NCI-H460 (cell line): ENCODE results near the gene VSTM1. TPM values are rescaled to one million over a fixed set of nuclear protein-coding genes. Genes with fewer than 3 reads are reported as not detected.
"Not testable (repeated sequence)": the region's sequence is repeated elsewhere in the genome, so short reads cannot be mapped to it uniquely, and the experiment has no call there.

Source experiments
- DNase-seq: peaks from one replicate; pipeline ENCODE4 v3.0.0-alpha.2; 2016; ENCODE audit warnings: low read depth; ENCODE audit errors: extremely low read depth
- total RNA-seq: library from RNA; depleted of rRNA; stranded (reverse); fragments of >200 nt; shearing (Covaris generic); gene quantifications from 2 replicates; pipeline ENCODE4 v1.2.3, GENCODE V29; 2014

VSTM1 gene
- total RNA-seq, 1 experiment from 2014 or later, result not detected

DNA sequence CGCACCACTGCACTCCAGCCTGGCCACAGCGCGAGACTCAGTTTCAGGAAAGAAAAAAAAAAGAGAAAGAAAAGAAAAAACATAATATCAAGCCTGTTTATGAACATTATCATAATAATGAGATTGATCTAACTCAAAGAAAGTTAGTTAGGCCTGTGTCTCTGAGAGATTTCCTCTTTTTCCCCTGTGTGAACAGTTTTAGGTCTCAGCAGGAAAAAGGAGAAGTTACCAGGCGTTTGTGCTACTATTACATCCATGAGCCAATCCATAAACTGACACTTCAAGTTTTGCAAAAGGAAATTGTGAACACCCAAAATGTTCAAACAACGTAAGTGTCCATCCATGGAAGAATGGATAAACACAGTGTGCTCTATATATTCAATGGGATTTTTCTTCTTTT lies 13.6 kb upstream of the VSTM1 start:
- no peak for DNase-seq

DNA sequence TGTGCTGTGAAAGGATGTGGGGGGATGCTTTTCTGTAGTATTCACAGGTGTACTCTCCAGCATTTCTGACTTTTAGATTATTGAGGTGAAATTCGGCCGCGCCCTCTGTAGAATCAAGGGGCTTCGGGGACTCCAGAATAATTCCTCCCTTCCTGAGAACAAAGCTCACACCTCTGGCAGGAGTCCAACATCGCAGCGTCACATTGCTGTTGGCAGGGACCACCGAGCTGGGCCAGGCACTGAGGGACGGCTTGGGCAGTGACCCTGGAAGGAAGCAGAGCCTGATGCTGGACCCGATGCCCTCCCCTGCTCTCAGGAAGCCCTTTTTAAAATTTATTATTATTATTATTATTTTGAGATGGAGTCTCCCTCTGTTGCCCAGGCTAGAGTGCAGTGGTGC lies 11.2 kb upstream of the VSTM1 start:
- DNase-seq, result no peak

DNA sequence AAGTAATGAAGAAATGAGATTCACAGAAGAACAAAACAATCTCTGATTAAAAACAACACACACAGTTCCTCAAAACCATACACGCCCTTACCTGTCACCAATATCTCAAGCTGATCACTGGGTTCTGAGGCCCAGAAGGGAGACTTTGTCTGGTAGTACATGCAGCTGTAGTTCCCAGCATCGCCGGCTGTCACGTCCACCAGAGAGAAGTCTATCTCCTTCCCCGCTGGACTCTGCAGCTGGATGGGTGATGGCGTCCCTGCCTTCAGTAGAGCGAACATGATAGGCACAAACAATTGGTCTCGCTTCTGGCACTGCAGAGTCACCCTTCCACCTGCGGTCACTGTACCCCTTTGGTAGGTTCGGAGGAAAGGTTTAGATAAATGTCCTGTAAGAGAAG lies 10.1 kb upstream of the VSTM1 start:
- no peak for DNase-seq

DNA sequence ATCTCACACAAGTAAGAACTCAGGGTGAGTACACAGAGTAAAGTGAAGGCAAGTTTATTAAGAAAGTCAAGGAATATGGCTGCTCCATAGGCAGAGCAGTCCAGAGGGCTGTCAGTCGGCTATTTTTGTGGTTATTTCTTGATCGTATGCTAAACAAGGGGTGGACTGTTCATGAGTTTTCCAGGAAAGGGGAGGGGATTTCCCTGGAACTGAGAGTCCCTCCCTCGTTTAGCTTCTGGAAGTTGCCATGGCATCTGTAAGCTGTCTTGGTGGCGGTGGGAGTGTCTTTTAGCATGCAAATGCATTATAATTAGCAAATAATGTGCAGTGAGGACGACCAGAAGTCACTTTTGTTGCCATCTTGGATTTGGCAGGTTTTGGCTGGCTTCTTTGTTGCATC lies 5.8 kb upstream of the VSTM1 start:
- no peak for DNase-seq

DNA sequence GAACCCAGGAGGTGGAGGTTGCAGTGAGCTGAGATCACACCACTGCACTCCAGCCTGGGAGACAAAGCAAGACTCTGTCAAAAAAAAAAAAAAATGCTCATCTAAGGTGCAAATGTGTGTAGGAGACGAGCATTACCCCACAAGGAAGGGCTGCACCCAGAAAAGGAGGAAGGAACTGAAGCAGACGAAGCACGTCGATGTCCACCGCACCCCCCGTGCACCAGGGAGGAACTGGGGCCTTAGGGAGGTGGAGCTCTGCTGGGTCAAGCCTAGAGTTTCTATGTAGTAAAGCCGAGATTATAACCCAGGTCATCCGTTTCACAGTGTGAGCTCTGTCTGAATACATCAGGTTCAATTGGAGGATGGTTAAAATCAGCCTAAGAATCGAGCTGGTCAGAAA lies 1.1 kb downstream of the VSTM1 start:
- no peak for DNase-seq

DNA sequence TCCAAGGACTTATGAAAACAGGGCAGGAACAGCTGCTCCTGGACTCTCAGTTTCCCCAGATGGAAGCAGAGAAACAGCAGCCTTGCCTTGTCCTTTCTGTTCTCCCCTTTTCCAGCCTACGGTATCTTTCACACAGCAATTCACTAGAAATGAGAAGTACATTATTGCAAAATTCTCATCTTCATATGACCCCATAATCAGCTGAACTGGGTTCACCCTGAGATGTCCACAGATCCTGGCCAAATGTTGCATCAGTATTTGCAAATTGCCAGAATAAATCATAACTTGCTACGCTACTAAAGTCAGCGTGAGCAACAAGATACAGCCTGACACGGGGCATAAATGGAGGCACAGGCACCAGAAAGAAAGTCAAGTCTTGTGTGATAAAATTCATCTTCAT lies 16.1 kb downstream of the VSTM1 start:
- DNase-seq, result no peak

DNA sequence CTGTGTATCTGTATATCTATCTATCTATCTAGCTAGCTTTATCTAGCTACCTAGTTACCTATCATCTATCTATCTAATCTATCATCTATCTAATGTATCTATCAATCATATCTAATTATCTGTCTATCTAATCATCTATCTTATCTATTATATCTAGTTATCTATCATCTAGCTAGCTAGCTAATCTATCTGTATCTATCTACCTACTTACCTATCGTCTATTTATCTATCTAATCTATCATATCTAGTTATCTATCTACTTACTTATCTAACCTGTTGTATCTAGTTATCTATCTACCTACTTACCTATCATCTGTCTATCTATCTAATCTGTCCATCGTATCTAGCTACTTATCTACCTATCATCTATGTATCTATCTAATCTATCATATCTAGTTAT lies 17.9 kb downstream of the VSTM1 start:
- DNase-seq, result no peak

DNA sequence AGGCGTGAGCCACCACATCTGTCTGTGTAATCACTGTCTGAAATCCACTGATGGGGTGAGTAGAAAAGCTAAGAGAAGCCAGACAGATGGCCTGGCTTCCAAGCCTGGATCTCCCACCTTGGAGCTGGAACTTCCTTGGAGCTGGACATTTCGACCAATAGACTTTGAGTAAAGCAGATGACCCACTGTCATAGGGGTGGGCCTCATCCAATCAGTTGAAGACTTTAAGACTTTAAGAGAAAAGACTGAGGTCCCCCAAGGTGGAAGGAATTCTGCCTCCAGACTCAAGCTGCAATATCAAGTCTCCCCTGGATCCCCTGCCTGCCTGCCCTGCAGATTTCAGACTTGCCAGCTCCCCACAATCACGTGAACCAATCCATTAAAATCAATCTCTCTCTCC lies 20.7 kb downstream of the VSTM1 start:
- no peak for DNase-seq

DNA sequence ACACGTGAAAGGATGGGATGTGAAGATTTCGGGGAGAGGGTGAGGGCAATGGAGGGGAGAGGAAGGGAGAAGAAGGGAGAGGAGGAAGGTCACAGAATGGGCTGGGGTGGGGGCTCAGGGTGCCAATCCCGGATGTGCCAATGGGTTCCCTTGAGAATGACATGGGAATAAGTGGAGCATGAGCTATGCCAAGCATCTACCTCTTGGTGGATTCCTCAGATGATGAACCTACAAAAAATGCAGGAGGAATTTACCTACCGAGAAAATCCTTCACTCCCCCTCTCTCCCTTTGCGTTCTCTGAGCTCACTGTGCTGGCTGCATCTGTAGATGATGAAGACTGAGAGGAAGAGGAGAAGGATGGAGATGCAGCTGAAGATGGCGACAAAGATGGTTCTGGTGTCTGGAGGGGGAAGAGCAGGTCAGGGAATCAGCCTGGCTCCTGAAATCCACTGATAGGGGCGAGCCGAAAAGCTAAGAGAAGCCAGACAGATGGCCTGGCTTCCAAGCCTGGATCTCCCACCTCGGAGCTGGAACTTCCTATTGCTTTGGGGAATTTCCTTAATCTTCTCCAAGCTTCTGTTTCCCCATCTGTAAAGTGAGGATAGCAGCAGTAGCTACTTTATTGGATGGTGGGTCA lies 21.6 kb downstream of the VSTM1 start:
- DNase-seq, result no peak

DNA sequence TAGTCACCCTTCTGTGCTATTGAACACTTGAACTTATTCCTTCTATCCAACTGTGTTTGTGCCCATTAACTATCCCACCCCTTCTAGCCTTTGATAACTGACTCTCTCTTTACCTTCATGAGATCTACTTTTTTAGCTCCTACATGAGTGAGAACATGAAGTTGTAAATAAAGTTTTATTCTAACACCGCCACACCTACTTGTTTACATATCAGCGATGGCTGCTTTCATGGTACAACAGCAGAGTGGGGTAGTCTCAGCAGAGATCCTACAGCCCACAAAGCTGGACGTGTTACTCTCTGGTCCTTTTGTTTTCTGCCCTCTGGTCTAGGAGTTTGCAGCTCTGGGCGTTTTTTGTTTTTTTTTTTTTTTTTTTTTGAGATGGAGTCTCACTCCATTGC lies 23.7 kb downstream of the VSTM1 start:
- DNase-seq, result no peak

DNA sequence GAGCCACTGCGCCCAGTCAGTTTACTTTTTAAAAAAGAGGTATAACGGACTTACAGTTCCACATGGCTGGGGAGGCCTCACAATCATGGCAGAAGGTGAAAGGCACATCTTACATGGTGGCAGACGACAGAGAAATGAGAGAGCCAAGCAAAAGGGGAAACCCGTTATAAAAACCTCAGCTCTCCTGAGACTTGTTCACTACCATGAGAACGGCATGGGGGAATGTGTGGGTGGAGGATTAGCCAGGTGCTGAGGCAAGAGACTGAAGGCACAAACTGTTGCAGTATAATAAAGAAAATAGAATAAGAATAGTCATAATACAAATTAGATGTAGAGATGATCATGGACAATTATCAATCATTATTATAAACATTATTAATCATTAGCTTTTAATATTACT lies 27.2 kb downstream of the VSTM1 start:
- DNase-seq, result not testable (repeated sequence)

DNA sequence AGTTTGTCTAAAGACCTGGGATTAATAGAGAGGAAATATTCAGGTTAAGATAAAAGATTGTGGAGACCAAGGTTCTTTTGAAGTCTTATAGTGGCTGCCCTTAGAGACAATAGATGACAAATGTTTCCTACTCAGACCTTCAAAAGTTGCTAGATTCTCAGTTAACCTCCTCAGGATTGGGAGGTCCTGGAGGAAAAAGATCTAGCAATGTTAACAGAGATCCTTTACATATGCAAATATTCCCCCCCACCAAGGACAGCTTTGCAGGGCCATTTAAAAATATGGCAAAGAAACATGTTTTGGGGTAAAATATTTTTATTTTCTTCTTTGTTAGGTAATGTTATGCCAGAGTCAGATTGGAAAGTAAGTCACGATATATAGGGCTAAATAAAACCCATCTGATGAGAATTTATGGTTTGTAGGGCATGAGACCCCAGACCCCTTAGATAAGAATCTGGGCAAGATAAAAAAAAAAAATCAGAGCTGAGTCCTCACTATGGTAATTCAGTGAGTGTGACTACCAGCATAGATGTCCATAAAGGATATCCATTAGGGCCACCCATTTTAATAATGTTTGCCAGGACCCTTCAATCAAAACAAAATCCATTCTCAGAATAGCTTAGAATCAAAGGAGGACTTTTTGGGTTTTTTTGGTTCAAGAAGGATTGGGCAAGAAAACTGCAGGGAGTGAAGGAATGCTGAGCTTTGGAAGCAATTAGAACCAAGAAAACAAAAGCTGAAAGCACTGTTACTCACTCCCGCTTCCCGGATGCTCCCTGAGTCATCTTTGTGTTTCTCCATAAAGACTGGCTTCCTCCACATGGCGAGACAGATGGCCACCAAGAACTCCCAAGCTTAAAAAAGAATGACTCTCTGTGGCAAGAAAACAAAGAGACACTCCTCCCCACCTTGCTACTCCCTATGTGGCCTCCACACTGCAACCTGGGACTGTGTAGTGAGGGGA lies 28.2 kb downstream of the VSTM1 start:
- no peak for DNase-seq

DNA sequence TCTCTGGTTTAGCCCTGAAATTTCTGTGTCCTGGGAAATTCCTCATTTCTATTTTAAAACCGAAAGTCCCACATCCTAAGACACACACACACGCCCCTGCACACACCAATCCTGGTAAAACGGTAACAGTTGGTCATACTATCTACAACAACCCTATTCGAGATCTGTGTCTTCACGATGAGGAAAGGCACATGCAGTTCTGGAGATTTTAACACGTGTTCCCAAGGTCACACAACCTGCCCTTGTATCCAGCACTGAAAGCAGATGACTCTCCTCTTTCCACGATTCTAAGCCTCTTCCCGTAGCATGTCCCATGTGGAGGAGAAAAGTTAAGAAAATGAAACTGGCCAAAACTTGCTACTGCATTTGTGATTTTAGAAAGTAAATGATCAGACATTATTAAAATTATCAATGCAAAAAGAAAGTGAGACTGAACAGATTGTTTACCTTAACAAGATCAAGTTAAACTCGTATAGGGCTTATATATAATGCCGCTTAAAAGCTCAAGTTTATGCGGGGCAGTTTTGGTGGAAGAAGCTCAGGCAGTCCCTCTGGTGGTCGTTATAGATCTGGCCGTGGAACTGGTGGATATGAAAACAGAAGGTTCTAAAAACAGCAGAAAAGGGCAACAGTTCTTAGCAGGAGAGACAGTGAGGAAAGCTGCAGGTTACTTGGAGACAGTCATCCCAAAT lies 32.7 kb downstream of the VSTM1 start:
- DNase-seq, result no peak

DNA sequence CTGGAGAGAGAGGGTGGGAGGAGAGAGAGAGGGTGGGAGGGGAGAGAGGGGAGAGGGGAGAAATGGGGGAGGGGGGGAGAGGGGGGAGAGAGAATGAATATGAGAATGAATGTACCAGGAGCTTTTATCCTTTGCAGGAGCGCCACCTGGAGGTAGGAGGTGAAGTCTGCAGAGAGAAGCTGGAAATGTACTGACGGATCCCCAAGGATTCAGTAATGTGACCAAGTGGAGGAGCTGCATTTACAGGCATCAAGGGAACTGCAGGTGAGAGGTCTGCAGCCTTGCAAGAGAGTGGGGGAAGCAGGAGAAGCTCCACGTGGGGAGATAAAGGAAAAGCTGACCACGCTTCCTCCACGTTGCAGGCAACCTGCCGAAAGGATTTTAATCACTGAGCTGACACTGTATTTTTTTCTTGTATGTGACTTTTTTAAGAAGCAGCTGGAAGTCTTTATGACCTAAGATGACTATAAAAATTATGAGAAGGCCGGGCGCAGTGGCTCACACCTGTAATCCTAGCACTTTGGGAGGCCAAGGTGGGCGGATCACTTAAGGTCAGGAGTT lies 33.7 kb downstream of the VSTM1 start:
- DNase-seq, result peak; percentile 67

DNA sequence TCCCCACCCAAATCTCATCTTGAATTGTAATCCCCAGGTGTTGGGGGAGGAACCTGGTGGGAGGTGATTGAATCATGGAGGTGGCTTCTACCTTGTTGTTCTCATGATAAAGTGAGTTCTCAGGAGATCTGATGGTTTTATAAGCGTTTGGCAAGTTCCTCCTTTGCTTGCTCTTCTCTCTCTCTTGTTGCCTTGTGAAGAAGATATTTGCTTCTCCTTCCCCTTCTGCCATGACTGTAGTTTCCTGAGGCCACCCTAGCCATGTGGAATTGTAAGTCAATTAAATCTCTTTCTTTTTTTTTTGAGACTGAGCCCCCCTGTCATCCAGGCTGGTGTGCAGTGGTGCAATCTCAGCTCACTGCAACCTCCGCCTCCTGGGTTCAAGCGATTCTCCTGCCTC lies 34.4 kb downstream of the VSTM1 start:
- no peak for DNase-seq

DNA sequence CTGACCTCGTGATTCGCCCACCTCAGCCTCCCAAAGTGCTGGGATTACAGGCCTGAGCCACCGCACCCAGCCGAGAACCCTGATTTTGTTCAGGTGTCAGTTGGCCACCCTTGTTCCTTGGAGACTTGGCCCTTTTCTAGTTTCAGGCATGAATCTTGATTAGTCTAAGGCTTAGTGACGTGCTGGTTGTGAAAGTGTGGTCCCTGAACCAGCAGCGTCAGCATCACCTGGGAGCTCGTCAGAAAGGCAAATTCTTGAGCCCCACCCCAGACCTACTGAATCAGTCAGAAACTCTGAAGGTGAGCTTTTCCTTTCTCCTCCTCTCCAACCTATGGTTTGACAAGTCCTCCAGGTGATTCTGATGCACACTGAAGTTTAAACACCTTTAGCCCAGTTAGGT lies 37.0 kb downstream of the VSTM1 start:
- no peak for DNase-seq

DNA sequence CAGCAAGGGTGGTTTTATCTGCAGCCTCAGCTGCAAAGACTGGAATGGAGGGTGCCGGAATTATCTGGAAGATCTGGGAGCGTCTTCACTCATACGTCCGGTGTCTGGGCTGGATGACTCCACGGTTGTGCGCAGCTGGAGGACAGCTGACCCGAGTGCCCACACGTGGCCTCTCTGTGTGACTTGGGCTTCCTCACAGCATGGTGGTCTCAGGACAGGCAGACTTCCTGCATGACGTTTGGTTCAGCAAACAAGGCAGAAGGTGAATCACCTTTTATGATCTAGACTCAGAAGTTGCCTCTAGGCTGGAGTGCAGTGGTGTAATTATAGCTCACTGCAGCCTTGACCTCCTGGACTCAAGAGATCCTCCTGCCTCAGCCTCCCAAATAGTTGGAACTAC lies 39.0 kb downstream of the VSTM1 start:
- no peak for DNase-seq

DNA sequence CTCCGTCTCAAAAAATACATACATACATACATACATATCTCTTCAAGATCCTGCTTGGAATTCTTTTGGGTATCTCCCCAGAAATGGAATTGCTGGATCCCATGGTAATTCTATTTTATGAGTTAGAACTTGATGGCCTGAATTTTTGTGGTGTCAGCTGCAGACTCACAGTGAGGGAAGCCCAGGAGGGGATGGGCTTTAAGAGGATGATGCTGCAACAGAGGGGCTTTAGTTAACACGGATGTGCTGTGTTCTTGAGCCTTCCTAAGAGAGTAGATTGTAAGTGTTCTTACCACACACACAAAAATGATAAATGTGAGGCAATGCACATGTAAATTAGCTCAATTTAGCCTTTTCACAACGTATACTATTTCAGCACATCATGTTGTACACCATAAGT lies 40.5 kb downstream of the VSTM1 start:
- DNase-seq, result no peak

DNA sequence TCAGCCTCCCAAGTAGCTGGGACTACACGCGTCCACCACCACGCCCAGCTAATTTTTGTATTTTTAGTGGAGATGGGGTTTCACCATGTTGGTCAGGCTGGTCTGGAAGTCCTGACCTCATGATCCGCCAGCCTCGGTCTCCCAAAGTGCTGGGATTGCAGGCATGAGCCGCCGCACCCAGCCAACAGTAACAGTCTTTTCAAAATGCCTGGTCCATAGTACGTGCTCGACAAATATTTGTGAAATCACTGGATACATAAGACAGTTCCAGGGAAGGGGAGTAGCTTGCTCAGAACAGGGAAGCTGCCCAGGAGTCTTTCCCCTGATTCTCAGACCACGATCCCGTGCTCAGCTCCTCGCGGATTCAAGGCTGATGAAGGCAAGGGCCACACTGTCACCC lies 41.8 kb downstream of the VSTM1 start:
- no peak for DNase-seq

DNA sequence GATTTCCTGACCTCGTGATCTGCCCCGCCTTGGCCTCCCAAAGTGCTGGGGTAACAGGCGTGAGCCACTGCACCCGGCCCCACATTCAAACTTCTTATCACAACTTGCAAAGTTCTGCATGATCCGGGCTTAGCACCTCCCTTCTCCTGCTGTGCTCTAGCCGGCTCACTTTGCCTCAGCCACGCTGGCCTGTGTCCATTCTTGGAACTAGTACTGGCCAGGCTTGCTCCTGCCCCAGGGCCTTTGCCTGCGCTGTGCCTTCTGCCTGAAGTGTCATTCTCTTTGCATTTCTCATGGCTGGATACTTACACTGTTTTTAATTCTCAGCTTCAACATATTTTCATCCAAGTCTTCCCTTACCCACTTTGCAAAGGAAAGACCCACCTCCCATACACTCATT lies 42.3 kb downstream of the VSTM1 start:
- no peak for DNase-seq

DNA sequence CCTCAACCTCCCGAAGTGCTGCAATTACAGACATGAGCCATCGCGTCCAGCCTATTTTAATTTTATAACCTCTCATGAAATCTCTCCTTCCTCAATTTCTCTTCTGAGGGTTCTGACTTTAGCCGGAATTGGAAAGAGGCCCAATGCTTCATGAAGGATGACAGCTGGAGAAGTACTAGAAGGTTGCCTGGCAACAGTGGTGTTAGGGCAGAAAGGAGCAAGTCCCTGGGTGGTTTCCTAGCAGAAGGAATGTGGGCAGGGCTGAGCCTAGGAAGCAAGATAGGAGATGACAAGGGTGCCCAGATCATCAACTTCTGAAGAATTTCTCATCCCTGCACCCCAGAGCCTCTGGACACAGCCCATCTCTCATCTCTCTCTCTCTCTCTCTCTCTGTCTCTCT lies 46.4 kb downstream of the VSTM1 start:
- no peak for DNase-seq
